Pancreas (tissue), 10 donors: Measurements from ENCODE around the gene PIGB. TPM values are rescaled to one million over a fixed set of nuclear protein-coding genes. Genes with fewer than 3 reads are reported as not detected.
"Not testable (repeated sequence)": the region's sequence is repeated elsewhere in the genome, so short reads cannot be mapped to it uniquely, and the experiment has no call there.

ENCODE experiments used
- ATAC-seq, 4 donors: fragments of 200-7000 bp; cut with Tn5 transposase; one replicate each; pipeline versions ENCODE4 v1.8.0 to v1.9.1; 2020; ENCODE audit warnings: mild to moderate bottlenecking in 4 of 4, moderate library complexity in 4 of 4
- DNase-seq, 6 donors: peaks; one replicate each; pipeline ENCODE4 v3.0.0-alpha.2; 2020
- FAIRE-seq: peaks from 2 replicates; lab custom pipeline; 2012; peaks lifted over from hg19 to GRCh38; lab: Jason Lieb, UNC
- H3K27ac ChIP-seq, 4 donors: fragments of 200-600 bp; sonication (generic); 1 replicate in 3 of 4; 2 replicates in 1 of 4; pipeline versions ENCODE4 v1.5.0 to v1.8.0; 2020
- H3K27me3 ChIP-seq, 4 donors: fragments of 200-600 bp; one replicate each; pipeline ENCODE4 v1.8.0; 2021
- H3K36me3 ChIP-seq, 3 donors: fragments of 200-600 bp; sonication (generic) in 1 of 3; one replicate each; pipeline versions ENCODE4 v1.5.0 to v1.8.0; 2020 to 2021
- H3K4me1 ChIP-seq, 3 donors: fragments of 200-600 bp; one replicate each; pipeline ENCODE4 v1.8.0; 2021
- H3K4me3 ChIP-seq, 4 donors: fragments of 200-600 bp; sonication (generic) in 2 of 4; one replicate each; pipeline versions ENCODE4 v1.5.0 to v1.8.0; 2020 to 2021
- H3K9me3 ChIP-seq, 4 donors: fragments of 200-600 bp; one replicate each; pipeline ENCODE4 v1.8.0; 2021
- CTCF ChIP-seq, 4 donors: fragments of 200-600 bp; sonication (generic) in 3 of 4; IDR thresholded peaks; one replicate each; pipeline versions ENCODE4 v1.5.0 to v1.8.0; 2021; ENCODE audit warnings: antibody characterized with exemption in 4 of 4
- WGBS, 2 donors: extraction: QIAGEN DNeasy Blood & Tissue Kit; methylation state at CpG; one replicate each; pipeline ENCODE4 v1.1.7; 2013; 5-methylcytosine and 5-hydroxymethylcytosine counted together
- intact Hi-C, 3 donors: fragments of 100-400 bp; cut with DNase I; formaldehyde crosslinking; loops; one replicate each; pipeline versions ENCODE4 v1.11.1 to v1.14.2; 2022
- polyA plus RNA-seq, 2 donors: library from polyadenylated mRNA; stranded (reverse); fragments of 200-250 nt; gene quantifications; one replicate each; pipeline ENCODE4 v1.2.3, GENCODE V29; 2013
- total RNA-seq, 6 donors: library from RNA; stranded (reverse); fragmentation: NEBNext Ultra II Directional in 4 of 6; extraction: Animal tissue kit (Norgen Biotek cat#: 25700) in 4 of 6; gene quantifications; one replicate each; pipeline versions ENCODE4 v1.2.1 to v1.2.4, GENCODE V29; 2021 to 2023
- donor health status: healthy with polysubstance abuse.
- donor health status: DM: no; HTN: no; CAD: no; lungs with moderate emphysema.
- donor health status: DM: no; HTN: no; CAD: no.
- donor health status: control.
- donor health status: control.
- donor health status: Bipolar disorder and iron deficiency.
- donor health status: DM: yes; HTN: yes; CAD: no.
- donor health status: DM: no; HTN: no; CAD: no.
- donor health status: DM: no; HTN: no; CAD: no.
- donor health status: DM: yes; HTN: yes; CAD: no.

PIGB gene
- total and polyA plus RNA-seq, 8 donors, result 3.4 to 13.1 (median 6.0) TPM

DNA sequence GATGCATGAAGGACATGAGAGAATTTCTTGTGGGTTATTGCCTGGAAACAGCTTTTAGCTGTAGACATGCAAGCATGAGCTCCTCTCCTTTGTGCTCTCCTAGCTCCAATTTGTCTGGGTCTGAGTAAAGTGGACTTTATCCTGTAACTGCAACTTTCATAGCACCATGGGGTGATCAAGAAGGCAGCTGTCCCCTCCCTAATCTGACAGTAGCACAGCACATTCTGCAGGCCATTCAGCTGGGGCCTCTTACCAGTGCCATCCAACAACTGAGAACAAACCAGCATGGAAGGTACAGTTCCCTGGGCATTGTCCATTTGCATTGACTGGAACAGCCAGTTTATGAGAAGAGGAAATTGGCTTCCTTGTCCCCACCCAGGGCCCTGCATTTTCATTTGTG lies 21.7 kb upstream of the PIGB start:
- no peak for TF ChIP-seq CTCF (IDR thresholded peaks at IDR 0.05)
- no peaks in the 10 kb centered on the region for H3K4me1 ChIP-seq
- intact Hi-C loops, result no loop called here
- DNase-seq (no peak), FAIRE-seq (no peak), ATAC-seq (no peak)
- H3K9me3 ChIP-seq, result no peaks in the 10 kb centered on the region
- H3K36me3 ChIP-seq, result no peaks in the 10 kb centered on the region
- no peaks in the 10 kb centered on the region for H3K27me3 ChIP-seq
- no peak overlapping the region for H3K4me3 ChIP-seq
- no peak overlapping the region for H3K27ac ChIP-seq

DNA sequence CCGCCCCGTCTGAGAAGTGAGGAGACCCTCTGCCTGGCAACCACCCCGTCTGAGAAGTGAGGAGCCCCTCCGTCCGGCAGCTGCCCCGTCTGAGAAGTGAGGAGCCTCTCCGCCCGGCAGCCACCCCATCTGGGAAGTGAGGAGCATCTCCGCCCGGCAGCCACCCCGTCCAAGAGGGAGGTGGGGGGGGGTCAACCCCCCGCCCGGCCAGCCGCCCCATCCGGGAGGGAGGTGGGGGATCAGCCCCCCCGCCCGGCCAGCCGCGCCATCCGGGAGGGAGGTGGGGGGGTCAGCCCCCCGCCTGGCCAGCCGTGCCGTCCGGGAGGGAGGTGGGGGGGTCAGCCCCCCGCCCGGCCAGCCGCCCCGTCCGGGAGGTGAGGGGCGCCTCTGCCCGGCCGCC lies 16.2 kb upstream of the PIGB start:
- H3K27ac ChIP-seq, H3K9me3 ChIP-seq, H3K36me3 ChIP-seq, H3K27me3 ChIP-seq, DNase-seq, ATAC-seq, H3K4me3 ChIP-seq, FAIRE-seq, H3K4me1 ChIP-seq, intact Hi-C loops: not testable (repeated sequence)
- WGBS, 2 donors, result 96% methylated on average over 20 of the region's 32 CpGs; no CpG with 5 or more reads in 1 of the 2 donors

DNA sequence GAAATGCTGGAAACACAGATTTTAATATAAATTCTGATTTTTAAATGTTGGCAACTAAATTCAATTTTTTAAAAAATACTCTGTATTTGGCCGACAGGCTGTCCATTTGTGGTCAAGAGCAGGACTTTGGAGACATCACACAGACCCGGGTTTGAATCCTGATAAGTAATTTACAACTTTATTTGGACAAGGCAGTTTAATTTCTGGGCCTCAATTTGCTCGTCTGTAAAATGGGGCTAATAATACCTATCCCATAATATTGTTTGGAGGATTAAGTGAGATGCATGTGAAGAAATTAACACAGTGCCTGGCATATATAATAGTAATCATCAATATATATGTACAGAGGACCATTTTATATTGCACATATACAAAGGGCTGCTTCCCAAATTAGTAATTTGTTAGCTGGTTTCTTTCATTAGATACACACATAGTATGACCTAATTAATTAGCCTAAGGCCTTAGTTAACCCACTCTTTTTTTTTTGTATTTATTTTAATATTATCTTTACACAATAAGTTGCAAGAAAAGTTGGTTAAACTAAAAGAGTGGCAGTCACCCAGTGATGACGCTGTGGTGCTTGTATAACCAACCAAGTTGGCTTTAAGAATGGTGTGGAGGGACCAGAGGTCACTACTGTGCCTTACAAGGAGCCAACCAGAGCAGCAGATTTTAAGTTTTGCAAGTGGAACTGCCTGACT lies 665 bp downstream of the PIGB start:
- WGBS, 2 donors, result 45 to 48% methylated on average over 4 of the region's 4 CpGs
- intact Hi-C loops, result no loop called here

DNA sequence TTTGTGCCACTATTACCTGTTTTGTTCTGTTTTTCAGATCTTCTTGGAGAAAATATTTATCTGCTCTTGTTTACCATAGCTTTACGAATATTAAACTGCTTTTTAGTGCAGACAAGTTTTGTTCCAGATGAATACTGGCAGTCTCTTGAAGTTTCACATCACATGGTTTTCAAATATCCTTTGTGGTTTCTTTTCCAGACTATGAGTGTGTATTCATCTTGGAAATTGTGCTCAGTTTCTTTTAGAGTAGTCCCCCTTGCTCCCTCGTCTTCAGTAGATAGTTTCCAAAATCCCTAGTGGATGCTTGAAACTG lies 1.2 kb downstream of the PIGB start:
- FAIRE-seq, result no peak
- no peaks in the 10 kb centered on the region for H3K36me3 ChIP-seq
- TF ChIP-seq CTCF (IDR thresholded peaks at IDR 0.05), result no peak
- no peaks in the 10 kb centered on the region for H3K27me3 ChIP-seq
- H3K4me1 ChIP-seq, result peaks cover 0 to 25% (median 15%) of the 10 kb centered on the region in 3 donors
- DNase-seq, result no peak
- ATAC-seq, result no peak
- intact Hi-C loops, result no loop called here
- H3K27ac ChIP-seq, result no peak overlapping the region
- 42 to 43% methylated on average over 2 of the region's 2 CpGs for WGBS, 2 donors
- no peak overlapping the region for H3K4me3 ChIP-seq
- no peaks in the 10 kb centered on the region for H3K9me3 ChIP-seq

More for the DNA sequence above, 665 bp downstream of the PIGB start:
- H3K9me3 ChIP-seq, result no peaks in the 10 kb centered on the region
- peaks cover 0 to 25% (median 15%) of the 10 kb centered on the region in 3 donors for H3K4me1 ChIP-seq
- H3K4me3 ChIP-seq, result peak overlapping the region; percentile 43 to 78 (median 61)
- ATAC-seq, result peak; percentile 27 to 59 (median 42)
- no peak for TF ChIP-seq CTCF (IDR thresholded peaks at IDR 0.05)
- no peak for DNase-seq
- H3K36me3 ChIP-seq, result no peaks in the 10 kb centered on the region
- H3K27me3 ChIP-seq, result no peaks in the 10 kb centered on the region
- no peak for FAIRE-seq
- H3K27ac ChIP-seq, result peak overlapping the region in 2 of 4 donors; percentile 86 to 89

GRCh38 chr15:55320963-55321362 lies 1.9 kb downstream of the PIGB start:
- TF ChIP-seq CTCF (IDR thresholded peaks at IDR 0.05), result no peak
- ATAC-seq, result no peak
- intact Hi-C loops, result no loop called here
- H3K27ac ChIP-seq, result no peak overlapping the region
- no peak for FAIRE-seq
- H3K4me1 ChIP-seq, result peaks cover 0 to 25% (median 15%) of the 10 kb centered on the region in 3 donors
- H3K4me3 ChIP-seq, result no peak overlapping the region
- 54 to 75% methylated on average over 1 of the region's 1 CpG for WGBS, 2 donors
- DNase-seq, result no peak
- no peaks in the 10 kb centered on the region for H3K27me3 ChIP-seq
- H3K9me3 ChIP-seq, result no peaks in the 10 kb centered on the region
- no peaks in the 10 kb centered on the region for H3K36me3 ChIP-seq
